ENCODE measurements around the gene UBN1. TPM values are rescaled to one million over a fixed set of nuclear protein-coding genes. Genes with fewer than 3 reads are reported as not detected.

Gene UBN1
- total and polyA plus RNA-seq, 8 donors: 31.3 to 41.1 (median 36.4) TPM

- Histone ChIP-seq H3K4me3 (no peak overlapping the region), H3K9me3 (no peaks in the 10 kb centered on the region), H3K27ac (no peak overlapping the region), H3K36me3 (peaks cover 0 to 100% of the 10 kb centered on the region in 2 donors), H3K4me1 (no peaks in the 10 kb centered on the region), H3K27me3 (no peaks in the 10 kb centered on the region)
- ATAC-seq (no peak), DNase-seq (no peak)
- TF ChIP-seq, protein P1, sequence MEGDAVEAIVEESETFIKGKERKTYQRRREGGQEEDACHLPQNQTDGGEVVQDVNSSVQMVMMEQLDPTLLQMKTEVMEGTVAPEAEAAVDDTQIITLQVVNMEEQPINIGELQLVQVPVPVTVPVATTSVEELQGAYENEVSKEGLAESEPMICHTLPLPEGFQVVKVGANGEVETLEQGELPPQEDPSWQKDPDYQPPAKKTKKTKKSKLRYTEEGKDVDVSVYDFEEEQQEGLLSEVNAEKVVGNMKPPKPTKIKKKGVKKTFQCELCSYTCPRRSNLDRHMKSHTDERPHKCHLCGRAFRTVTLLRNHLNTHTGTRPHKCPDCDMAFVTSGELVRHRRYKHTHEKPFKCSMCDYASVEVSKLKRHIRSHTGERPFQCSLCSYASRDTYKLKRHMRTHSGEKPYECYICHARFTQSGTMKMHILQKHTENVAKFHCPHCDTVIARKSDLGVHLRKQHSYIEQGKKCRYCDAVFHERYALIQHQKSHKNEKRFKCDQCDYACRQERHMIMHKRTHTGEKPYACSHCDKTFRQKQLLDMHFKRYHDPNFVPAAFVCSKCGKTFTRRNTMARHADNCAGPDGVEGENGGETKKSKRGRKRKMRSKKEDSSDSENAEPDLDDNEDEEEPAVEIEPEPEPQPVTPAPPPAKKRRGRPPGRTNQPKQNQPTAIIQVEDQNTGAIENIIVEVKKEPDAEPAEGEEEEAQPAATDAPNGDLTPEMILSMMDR (IDR thresholded peaks at IDR 0.05): no peak
- intact Hi-C loops (cut with DNase I): no loop called here
These were observed 32.6 kb upstream of the UBN1 start for GRCh38 chr16:4814542-4815173.

- intact Hi-C loops (cut with DNase I): no loop called here
- H3K9me3 ChIP-seq: no peaks in the 10 kb centered on the region
- TF ChIP-seq, protein P1 (IDR thresholded peaks at IDR 0.05): no peak
- ATAC-seq (no peak), DNase-seq (no peak)
- H3K27me3 ChIP-seq: no peaks in the 10 kb centered on the region
- H3K4me1 ChIP-seq: no peaks in the 10 kb centered on the region
- H3K36me3 ChIP-seq: peaks cover 0 to 100% of the 10 kb centered on the region in 2 donors
- no peak overlapping the region for H3K4me3 ChIP-seq
- H3K27ac ChIP-seq: no peak overlapping the region
These were observed 26.6 kb upstream of the UBN1 start for GRCh38 chr16:4820652-4821051.

DNA sequence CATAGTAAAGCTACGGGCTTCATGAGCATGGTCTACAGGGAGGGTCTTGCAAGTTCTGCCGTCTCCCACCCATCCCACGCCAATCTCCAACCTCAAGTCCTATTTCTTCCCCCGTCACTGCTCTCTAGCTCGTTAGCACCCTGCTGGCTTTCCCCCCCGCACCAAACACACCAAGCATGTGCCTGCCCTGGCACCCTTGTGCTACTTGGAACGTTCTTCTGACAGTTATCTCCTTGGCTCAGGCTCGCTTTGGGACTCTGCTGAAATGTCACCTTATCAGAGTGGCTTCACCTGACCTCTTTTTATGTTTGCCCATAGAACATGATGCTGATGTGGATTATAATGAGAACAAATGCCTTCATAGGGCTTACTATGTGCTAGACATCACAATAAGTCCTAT is 22.1 kb upstream of the UBN1 start:
- H3K27me3 ChIP-seq: no peaks in the 10 kb centered on the region
- H3K27ac ChIP-seq: no peak overlapping the region
- ATAC-seq (no peak), DNase-seq (no peak)
- TF ChIP-seq, protein P1 (IDR thresholded peaks at IDR 0.05): no peak
- H3K36me3 ChIP-seq: peaks cover 0 to 100% of the 10 kb centered on the region in 2 donors
- intact Hi-C loops (cut with DNase I): no loop called here
- no peaks in the 10 kb centered on the region for H3K4me1 ChIP-seq
- H3K9me3 ChIP-seq: no peaks in the 10 kb centered on the region
- no peak overlapping the region for H3K4me3 ChIP-seq

DNA sequence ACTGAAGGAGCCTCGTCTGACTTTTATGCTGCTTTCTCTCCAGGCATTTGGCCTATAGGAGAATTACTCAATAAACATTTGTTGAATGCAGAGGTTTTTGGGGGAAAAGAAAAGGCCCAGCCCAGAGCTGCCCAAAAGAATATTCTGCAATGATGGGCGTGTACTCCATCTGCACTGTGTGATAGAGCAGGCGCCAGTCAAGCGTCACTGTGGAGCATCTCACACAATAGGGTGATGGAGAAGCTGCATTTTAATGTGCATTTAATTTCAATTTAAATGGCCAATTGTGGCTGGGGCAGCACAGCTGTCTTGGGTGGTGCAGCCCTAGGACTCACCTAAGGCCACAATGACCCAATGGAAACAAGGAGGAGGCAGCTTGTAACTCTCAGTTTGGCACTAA is 20.8 kb upstream of the UBN1 start:
- Histone ChIP-seq H3K36me3 (peaks cover under 1 to 100% of the 10 kb centered on the region in 2 donors), H3K4me3 (no peak overlapping the region), H3K27ac (no peak overlapping the region), H3K9me3 (no peaks in the 10 kb centered on the region), H3K27me3 (no peaks in the 10 kb centered on the region), H3K4me1 (no peaks in the 10 kb centered on the region)
- intact Hi-C loops (cut with DNase I): no loop called here
- DNase-seq: no peak
- TF ChIP-seq, protein P1 (IDR thresholded peaks at IDR 0.05): no peak
- ATAC-seq: no peak

DNA sequence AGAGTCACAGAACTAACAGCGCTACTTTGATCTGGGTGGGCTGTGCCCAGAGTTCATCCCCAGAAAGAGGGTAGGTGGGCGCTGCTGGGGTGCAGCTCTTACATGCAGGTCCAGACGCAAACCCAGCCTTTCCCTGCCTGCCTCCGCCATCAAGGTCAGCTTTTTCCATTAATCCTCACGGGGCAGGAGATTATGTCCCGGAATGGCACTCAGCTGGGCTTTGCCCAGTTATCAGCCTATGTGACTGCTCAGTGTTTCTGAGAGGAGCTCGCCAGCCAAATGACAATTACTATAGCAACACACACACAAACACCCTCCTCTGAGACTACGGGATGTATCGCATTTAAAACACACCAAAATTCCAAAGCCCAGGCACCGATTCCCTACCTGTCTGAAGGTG is 20.3 kb upstream of the UBN1 start:
- no peak for DNase-seq
- ATAC-seq: no peak
- no peaks in the 10 kb centered on the region for H3K27me3 ChIP-seq
- no peak overlapping the region for H3K27ac ChIP-seq
- H3K4me3 ChIP-seq: no peak overlapping the region
- TF ChIP-seq, protein P1 (IDR thresholded peaks at IDR 0.05): no peak
- intact Hi-C loops (cut with DNase I): no loop called here
- peaks cover 5 to 100% of the 10 kb centered on the region in 2 donors for H3K36me3 ChIP-seq
- no peaks in the 10 kb centered on the region for H3K4me1 ChIP-seq
- no peaks in the 10 kb centered on the region for H3K9me3 ChIP-seq

Data from left lung (tissue), 10 donors.